HCT116 (cell line): ENCODE measurements around the gene TNN. TPM values are rescaled to one million over a fixed set of nuclear protein-coding genes. Genes with fewer than 3 reads are reported as not detected.

Source experiments
- ATAC-seq: fragments of 200-7000 bp; cut with Tn5 transposase; 2 replicates; pipeline ENCODE4 v1.9.1; 2020; ENCODE audit warnings: mild to moderate bottlenecking, moderate library complexity
- BruUV-seq: library from RNA; stranded (reverse); fragments of 400-500 nt; replicated peaks from 2 replicates; lab custom pipeline; 2021; lab: Mats Ljungman, UMichigan
- CTCF ChIA-PET: fragments of 300-600 bp; sonication (Branson Sonifier 250); formaldehyde crosslinking; loops from one replicate; lab custom pipeline; 2021; ENCODE audit warnings: antibody characterized with exemption; lab: Charles Lee
- POLR2A ChIA-PET: fragments of 300-600, 350-600 bp; sonication (Branson Sonifier 250); formaldehyde crosslinking; loops from one replicate; lab custom pipeline; 2021; ENCODE audit warnings: antibody characterized with exemption; lab: Charles Lee
- RAD21 ChIA-PET, 2 experiments: fragments of 300-600 bp; sonication (Branson Sonifier 250); formaldehyde crosslinking; loops; one replicate each; lab custom pipeline; 2023; ENCODE audit warnings: low total read pairs in 2 of 2; ENCODE audit not compliant: uncharacterized antibody in 2 of 2, unreplicated experiment in 2 of 2, low non-redundant PET in 1 of 2; lab: Charles Lee
- DNase-seq: peaks from one replicate; pipeline ENCODE4 v3.0.0-alpha.2; 2010; ENCODE audit warnings: low read depth, low spot score
- H2AFZ ChIP-seq: fragments of 200-600 bp; shearing (Covaris generic), sonication (generic); 2 replicates; pipeline ENCODE4 v1.6.1; 2017; ENCODE audit warnings: low read depth, mixed run types, mixed read lengths, antibody characterized with exemption, low read length; ENCODE audit not compliant: poor library complexity, severe bottlenecking
- H3K27ac ChIP-seq: 2 replicates; pipeline ENCODE4 v1.5.1; 2012; ENCODE audit warnings: low read depth, low read length
- H3K27me3 ChIP-seq: fragments of 200-600 bp; sonication (generic); 2 replicates; pipeline ENCODE4 v1.6.1; 2016; ENCODE audit warnings: mixed run types, low read length, mixed read lengths; ENCODE audit not compliant: insufficient read depth
- H3K36me3 ChIP-seq, 2 experiments: fragments of 200-500 bp in 1 of 2; fragments of 200-600 bp in 1 of 2; sonication (Bioruptor generic) in 1 of 2; sonication (generic) in 1 of 2; 2 replicates each; pipeline versions ENCODE4 v1.5.1 to v1.6.1; 2014 to 2016; ENCODE audit warnings: low read length in 2 of 2, inconsistent platforms in 1 of 2, mixed read lengths in 1 of 2, mixed run types in 1 of 2; ENCODE audit not compliant: insufficient read depth in 2 of 2, control insufficient read depth in 1 of 2
- H3K4me1 ChIP-seq, 2 experiments: fragments of 200-600 bp in 1 of 2; sonication (generic) in 1 of 2; 2 replicates each; pipeline versions ENCODE4 v1.5.1 to v1.6.1; 2012 to 2017; ENCODE audit warnings: low read length in 2 of 2, inconsistent platforms in 1 of 2, mild to moderate bottlenecking in 1 of 2, mixed read lengths in 1 of 2, mixed run types in 1 of 2, moderate library complexity in 1 of 2; ENCODE audit not compliant: insufficient read depth in 2 of 2, control insufficient read depth in 1 of 2
- H3K4me2 ChIP-seq: fragments of 200-600 bp; sonication (generic); 2 replicates; pipeline ENCODE4 v1.6.1; 2017; ENCODE audit warnings: mixed run types, low read length, mixed read lengths
- H3K4me3 ChIP-seq, 2 experiments: fragments of 200-600 bp in 1 of 2; sonication (generic) in 1 of 2; replicated peaks in 1 of 2; 2 replicates each; pipeline ENCODE4 v1.5.1; 2011 to 2016; ENCODE audit warnings: low read length in 2 of 2, control low read depth in 1 of 2, low read depth in 1 of 2, mild to moderate bottlenecking in 1 of 2, mixed read lengths in 1 of 2, mixed run types in 1 of 2
- H3K79me2 ChIP-seq: fragments of 200-600 bp; sonication (generic); 2 replicates; pipeline ENCODE4 v1.6.1; 2017; ENCODE audit warnings: mild to moderate bottlenecking, mixed run types, low read length, moderate library complexity, mixed read lengths; ENCODE audit not compliant: insufficient read depth
- H3K9ac ChIP-seq: fragments of 200-600 bp; sonication (generic); 2 replicates; pipeline ENCODE4 v1.6.1; 2016; ENCODE audit warnings: low read length, mixed read lengths
- H3K9me2 ChIP-seq: fragments of 200-600 bp; sonication (generic), shearing (Covaris generic); 2 replicates; pipeline ENCODE4 v1.6.1; 2017; ENCODE audit warnings: mixed run types, mild to moderate bottlenecking, moderate library complexity; ENCODE audit not compliant: insufficient read depth
- H3K9me3 ChIP-seq, 2 experiments: fragments of 200-500 bp in 1 of 2; fragments of 200-600 bp in 1 of 2; sonication (Bioruptor generic) in 1 of 2; sonication (generic) in 1 of 2; 2 replicates each; pipeline ENCODE4 v1.6.1; 2014 to 2017; ENCODE audit warnings: low read length in 2 of 2, mixed read lengths in 2 of 2, inconsistent platforms in 1 of 2, low read depth in 1 of 2, mild to moderate bottlenecking in 1 of 2, mixed run types in 1 of 2, moderate library complexity in 1 of 2; ENCODE audit not compliant: control insufficient read depth in 1 of 2, insufficient read depth in 1 of 2
- H4K20me1 ChIP-seq: fragments of 200-600 bp; sonication (generic), shearing (Covaris generic); 2 replicates; pipeline ENCODE4 v1.6.1; 2017; ENCODE audit warnings: mixed run types, mild to moderate bottlenecking, moderate library complexity; ENCODE audit not compliant: insufficient read depth
- CBX3 ChIP-seq: IDR thresholded peaks from 2 replicates; pipeline ENCODE4 v1.6.1; 2012; ENCODE audit warnings: low read depth
- EGR1 ChIP-seq: IDR thresholded peaks from 2 replicates; pipeline ENCODE4 v1.6.1; 2012; ENCODE audit warnings: low read depth
- ELF1 ChIP-seq: IDR thresholded peaks from 2 replicates; pipeline ENCODE4 v1.6.1; 2012; ENCODE audit warnings: low read depth, borderline replicate concordance
- FOSL1 ChIP-seq: IDR thresholded peaks from 2 replicates; pipeline ENCODE4 v1.6.1; 2012; ENCODE audit warnings: low read depth
- JUND ChIP-seq: IDR thresholded peaks from 2 replicates; pipeline ENCODE4 v1.6.1; 2012
- POLR2A ChIP-seq: IDR thresholded peaks from 2 replicates; pipeline ENCODE4 v1.7.0; 2011; ENCODE audit warnings: borderline replicate concordance; ENCODE audit not compliant: insufficient read depth, insufficient read length; ENCODE audit errors: extremely low read depth
- SIN3A ChIP-seq: IDR thresholded peaks from 2 replicates; pipeline ENCODE4 v1.6.1; 2012; ENCODE audit warnings: low read depth
- SRF ChIP-seq: IDR thresholded peaks from 2 replicates; pipeline ENCODE4 v1.6.1; 2012; ENCODE audit warnings: low read depth
- TCF7L2 ChIP-seq: IDR thresholded peaks from 2 replicates; pipeline ENCODE4 v1.7.0; 2011; ENCODE audit warnings: borderline replicate concordance, inconsistent platforms; ENCODE audit not compliant: insufficient read depth, insufficient read length; ENCODE audit errors: extremely low read depth
- intact Hi-C: fragments of 100-400 bp; cut with micrococcal nuclease; formaldehyde crosslinking; loops from 2 replicates; pipeline ENCODE4 v1.10.0; 2022
- total RNA-seq: library from RNA; stranded (reverse); gene quantifications from one replicate; pipeline ENCODE4 v1.2.1, GENCODE V29; 2021; ENCODE audit not compliant: unreplicated experiment

The TNN gene
- total RNA-seq, 1 experiment from 2014 or later = not detected

- peak; percentile 52; the same call in 1 of the 2 replicates for TF ChIP-seq SIN3A
- TF ChIP-seq POLR2A = no peak
- no peak for TF ChIP-seq FOSL1
- peak; percentile 24 for TF ChIP-seq TCF7L2
- TF ChIP-seq SRF = no peak
- no peak for TF ChIP-seq JUND
Measured at GRCh38 chr1:175192630-175193526, 125.2 kb downstream of the TNN start, which contains the start of gene KIAA0040 (continued).

- 0 out of 2 replicates have a peak overlapping the region, but pooled peaks have one; percentile 36 for H3K27ac ChIP-seq
- BruUV-seq = no TSS peak
- H3K27me3 ChIP-seq = no peaks in the 10 kb centered on the region
- peaks cover 18 to 56% of the 10 kb centered on the region in 2 experiments for H3K4me1 ChIP-seq
- TF ChIP-seq EGR1 (peak; percentile 29; the same call in 1 of the 2 replicates), SIN3A (no peak), CBX3 (0 out of 2 replicates have a peak, but pooled peaks have one; percentile 11), FOSL1 (peak; percentile 45; the same call in 1 of the 2 replicates), ELF1 (no peak)
- H3K36me3 ChIP-seq = no peaks in the 10 kb centered on the region
- DNase-seq = no peak
- ChIA-PET CTCF (interaction anchor here (1.0 to 2.2 kb wide), 3 partner anchors 11 to 126 kb away, joined by 3 to 6 read pairs (median 6); no protein-coding TSS in a partner anchor), POLR2A (interaction anchor here (0.8 to 0.9 kb wide), 2 partner anchors 17 to 24 kb away, joined by 3 to 4 read pairs; no protein-coding TSS in a partner anchor), RAD21 (no interaction called here)
- intact Hi-C loops = no loop called here
- no peak for ATAC-seq
- no peaks in the 10 kb centered on the region for H3K9me2 ChIP-seq
- peak overlapping the region; percentile 97 for H3K4me2 ChIP-seq
- H3K79me2 ChIP-seq = peaks cover 7% of the 10 kb centered on the region; the same call in 1 of the 2 replicates
- H2AFZ ChIP-seq = peak overlapping the region; percentile 14
- peak overlapping the region; percentile 84 for H3K9ac ChIP-seq
- H3K9me3 ChIP-seq = no peaks in the 10 kb centered on the region
- peak overlapping the region; percentile 67 to 87 for H3K4me3 ChIP-seq
- no peaks in the 10 kb centered on the region for H4K20me1 ChIP-seq
Measured at GRCh38 chr1:175193527-175193910, 125.9 kb downstream of the TNN start.
